Fibroblast of mammary gland (primary cell): ENCODE results near the gene ARMC6.

Source experiments
- DNase-seq: peaks from one replicate; pipeline ENCODE4 v3.0.0-alpha.2; 2010; ENCODE audit warnings: low read depth
- H3K4me3 ChIP-seq: 2 replicates; pipeline ENCODE4 v1.5.1; 2011; ENCODE audit warnings: low read depth, mild to moderate bottlenecking, low read length, moderate library complexity; ENCODE audit not compliant: control insufficient read depth
- CTCF ChIP-seq: conservative IDR thresholded peaks from 2 replicates; pipeline ENCODE4 v1.5.1; 2011; ENCODE audit warnings: low read depth, low read length, inconsistent platforms; ENCODE audit not compliant: control insufficient read depth, insufficient read depth

ARMC6 gene

DNA sequence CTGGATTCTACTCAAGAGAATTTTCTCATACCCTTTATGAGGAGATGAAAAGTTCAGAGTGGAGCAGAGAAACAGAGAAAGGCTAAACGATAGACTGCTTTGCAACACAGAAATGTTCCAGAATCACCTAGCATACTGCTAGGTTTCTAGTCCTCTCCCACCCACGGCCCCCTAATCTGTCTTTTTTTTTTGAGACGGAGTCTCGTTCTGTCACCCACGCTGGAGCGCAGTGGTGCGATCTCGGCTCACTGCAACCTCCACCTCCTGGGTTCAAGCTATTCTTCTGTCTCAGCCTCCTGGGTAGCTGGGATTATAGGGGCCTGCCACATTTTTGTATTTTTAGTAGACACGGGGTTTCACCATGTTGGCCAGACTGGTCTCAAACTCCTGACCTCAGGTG lies 4.9 kb upstream of the ARMC6 start:
- no peak overlapping the region for H3K4me3 ChIP-seq
- no peak for TF ChIP-seq CTCF
- DNase-seq, result no peak

DNA sequence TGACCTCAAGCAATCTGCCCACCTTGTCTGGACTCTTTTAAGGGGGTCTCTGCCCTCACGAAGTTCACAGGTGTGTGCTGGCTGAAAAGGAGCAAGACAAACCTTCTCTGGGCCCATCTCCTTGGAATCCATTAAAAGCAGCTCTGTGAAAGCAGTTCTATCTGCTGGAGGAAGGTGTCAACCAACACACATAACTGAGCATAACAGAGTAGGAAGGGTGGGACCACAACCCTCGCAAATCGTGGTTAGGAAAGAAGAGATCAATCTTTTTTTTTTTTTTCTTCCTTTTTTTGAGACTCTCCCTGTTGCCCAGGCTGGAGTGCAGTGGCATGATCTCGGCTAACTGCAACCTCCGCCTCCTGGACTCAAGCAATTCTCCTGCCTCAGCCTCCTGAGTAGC lies 1.5 kb upstream of the ARMC6 start:
- DNase-seq, result no peak
- TF ChIP-seq CTCF, result no peak
- H3K4me3 ChIP-seq, result peak overlapping the region; percentile 92

- TF ChIP-seq CTCF, result no peak
- peak; percentile 95 for DNase-seq
- peak overlapping the region; percentile 92 for H3K4me3 ChIP-seq
Measured at GRCh38 chr19:19032420-19033175, 805 bp upstream of the ARMC6 start.

DNA sequence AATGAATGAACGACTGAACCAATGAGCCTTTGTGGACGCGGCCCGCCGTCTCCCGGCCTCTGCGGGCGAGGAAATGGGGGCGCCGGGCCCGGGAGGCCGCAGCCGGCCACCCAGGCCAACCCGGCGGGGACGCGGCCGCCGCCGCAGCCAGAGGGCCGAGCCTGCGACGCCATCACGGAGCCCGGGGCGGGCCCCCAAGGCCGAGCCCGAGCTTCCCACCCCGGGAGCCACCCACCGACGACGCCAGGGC lies 302 bp upstream of the ARMC6 start:
- H3K4me3 ChIP-seq, result peak overlapping the region; percentile 92
- TF ChIP-seq CTCF, result no peak
- no peak for DNase-seq

DNA sequence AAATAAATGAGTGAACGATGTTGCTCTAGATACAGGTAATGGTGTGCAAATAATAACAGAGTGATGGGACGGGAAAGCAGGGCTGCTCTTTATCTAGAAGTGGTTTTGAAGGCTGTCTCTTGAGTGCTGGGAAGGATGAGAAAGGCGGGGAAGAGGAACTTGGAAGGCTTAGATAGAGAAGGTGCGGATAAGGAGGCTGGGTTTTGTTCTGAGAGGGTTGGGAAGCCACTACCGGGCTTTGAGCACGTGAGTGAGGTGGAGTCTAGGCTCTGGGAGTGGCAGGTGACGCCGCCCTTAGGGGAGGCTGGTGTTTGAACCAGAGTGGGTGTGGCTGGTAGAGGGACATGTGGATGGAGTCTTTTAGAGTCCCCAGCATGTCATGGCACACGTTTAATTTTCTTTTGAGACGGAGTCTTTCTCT lies 811 bp downstream of the ARMC6 start:
- DNase-seq, result peak; percentile 73
- peak overlapping the region; percentile 76 for H3K4me3 ChIP-seq
- no peak for TF ChIP-seq CTCF

DNA sequence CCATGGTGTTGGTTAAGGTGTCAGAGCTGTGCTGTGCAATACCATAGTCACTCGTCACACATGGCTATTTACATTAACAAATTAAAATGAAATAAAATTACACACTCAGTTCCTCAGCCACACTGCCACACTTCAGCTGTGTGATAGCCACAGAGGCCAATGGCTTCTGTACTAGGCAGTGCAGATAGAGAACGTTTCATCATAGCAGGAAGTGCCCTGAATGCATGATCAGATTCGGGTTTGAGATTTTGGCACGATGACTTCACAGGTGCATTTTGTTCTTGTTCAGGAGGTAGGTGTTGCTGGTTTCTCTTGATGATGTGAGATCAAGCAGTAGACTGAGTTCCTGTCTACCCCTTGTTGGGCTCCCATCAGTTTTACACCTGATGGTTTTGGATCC lies 6.5 kb downstream of the ARMC6 start:
- no peak overlapping the region for H3K4me3 ChIP-seq
- TF ChIP-seq CTCF, result no peak
- DNase-seq, result no peak

DNA sequence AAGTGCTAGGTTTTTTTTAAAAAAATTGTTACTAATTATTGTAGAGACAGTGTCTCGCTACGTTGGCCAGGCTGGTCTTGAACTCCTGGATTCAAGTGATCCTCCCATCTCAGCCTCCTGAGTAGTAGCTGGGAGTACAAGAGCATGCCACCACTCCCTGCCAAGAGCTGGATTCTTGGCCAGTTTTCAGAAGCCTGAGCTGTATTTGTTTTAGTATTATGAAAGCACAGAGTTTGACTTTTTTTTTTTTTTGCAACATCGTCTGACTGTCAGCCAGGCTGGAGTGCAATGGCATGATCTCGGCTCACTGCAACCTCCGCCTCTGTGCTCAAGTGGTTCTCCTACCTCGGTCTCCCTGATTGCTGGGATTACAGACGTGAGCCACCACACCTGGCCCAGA lies 7.0 kb downstream of the ARMC6 start:
- TF ChIP-seq CTCF, result no peak
- no peak overlapping the region for H3K4me3 ChIP-seq
- peak; percentile 94 for DNase-seq
